ENCODE measurements around the gene NTM. TPM values are rescaled to one million over a fixed set of nuclear protein-coding genes. Genes with fewer than 3 reads are reported as not detected.

Gene NTM
- total and polyA plus RNA-seq, 9 donors: 0.16 to 8.5 (median 0.55) TPM; not detected in 3

- Histone ChIP-seq H3K27ac (no peak overlapping the region), H3K27me3 (no peaks in the 10 kb centered on the region), H3K4me1 (ENCODE audit: insufficient read depth) (no peaks in the 10 kb centered on the region), H3K36me3 (no peaks in the 10 kb centered on the region), H3K4me3 (no peak overlapping the region), H3K9me3 (no peaks in the 10 kb centered on the region)
- intact Hi-C loops (cut with DNase I): loop anchor here in 1 of 4 donors (10.0 kb wide), 1 partner anchor 84 kb away; no protein-coding TSS in a partner anchor
- WGBS, 3 donors: 82 to 88% (median 88%) methylated on average over 4 of the region's 4 CpGs
- TF ChIP-seq POLR2A (IDR thresholded peaks at IDR 0.05) (no peak), EP300 (IDR thresholded peaks at IDR 0.05) (no peak), CTCF (IDR thresholded peaks at IDR 0.05) (no peak)
- no peak for DNase-seq
Measured at GRCh38 chr11:131580476-131580875, 210.1 kb downstream of the NTM start.

- H3K27me3 ChIP-seq: no peaks in the 10 kb centered on the region
- no peak overlapping the region for H3K27ac ChIP-seq
- H3K4me3 ChIP-seq: no peak overlapping the region
- no peaks in the 10 kb centered on the region for H3K4me1 ChIP-seq (ENCODE audit: insufficient read depth)
- intact Hi-C loops (cut with DNase I): loop anchor here in 1 of 4 donors (10.0 kb wide), 1 partner anchor 84 kb away; no protein-coding TSS in a partner anchor
- no peak for DNase-seq
- no peaks in the 10 kb centered on the region for H3K36me3 ChIP-seq
- no peaks in the 10 kb centered on the region for H3K9me3 ChIP-seq
- TF ChIP-seq POLR2A (IDR thresholded peaks at IDR 0.05) (no peak), EP300 (IDR thresholded peaks at IDR 0.05) (no peak), CTCF (IDR thresholded peaks at IDR 0.05) (no peak)
- 70 to 81% (median 74%) methylated on average over 6 of the region's 6 CpGs for WGBS, 3 donors
Measured at GRCh38 chr11:131581046-131581445, 210.6 kb downstream of the NTM start.

DNA sequence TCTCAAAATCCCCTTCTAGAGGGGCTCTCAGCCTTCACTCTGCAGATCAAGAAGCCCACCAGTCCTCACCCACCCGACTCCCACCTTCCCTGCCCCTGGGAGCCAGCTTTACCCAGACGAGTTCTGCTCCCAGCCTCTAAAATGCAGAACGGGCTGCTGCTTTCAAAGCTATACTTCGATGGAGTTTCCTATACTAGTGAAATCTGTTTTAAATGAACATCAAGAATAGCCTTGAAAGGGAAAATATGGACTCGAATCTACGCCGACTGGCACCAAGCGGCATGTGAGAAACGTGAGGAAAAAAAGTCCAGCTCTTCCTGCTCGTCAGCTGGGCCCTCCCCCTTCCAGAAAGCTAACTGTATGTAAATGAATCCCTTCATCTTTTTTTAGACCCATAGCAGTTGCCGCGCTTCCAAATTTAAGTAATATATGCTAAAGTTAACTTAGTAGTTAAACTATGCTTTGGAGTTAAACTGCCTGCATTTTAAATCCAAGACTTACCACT lies 211.7 kb downstream of the NTM start:
- Histone ChIP-seq H3K9me3 (no peaks in the 10 kb centered on the region), H3K4me1 (ENCODE audit: insufficient read depth) (no peaks in the 10 kb centered on the region), H3K36me3 (no peaks in the 10 kb centered on the region), H3K27me3 (no peaks in the 10 kb centered on the region), H3K4me3 (no peak overlapping the region), H3K27ac (no peak overlapping the region)
- no peak for DNase-seq
- 87 to 88% (median 88%) methylated on average over 12 of the region's 12 CpGs for WGBS, 3 donors
- TF ChIP-seq CTCF (IDR thresholded peaks at IDR 0.05) (no peak), EP300 (IDR thresholded peaks at IDR 0.05) (no peak), POLR2A (IDR thresholded peaks at IDR 0.05) (no peak)
- intact Hi-C loops (cut with DNase I): loop anchor here in 1 of 4 donors (10.0 kb wide), 1 partner anchor 83 kb away; no protein-coding TSS in a partner anchor

- TF ChIP-seq CTCF (IDR thresholded peaks at IDR 0.05) (no peak), EP300 (IDR thresholded peaks at IDR 0.05) (no peak), POLR2A (IDR thresholded peaks at IDR 0.05) (no peak)
- 20 to 39% (median 27%) methylated on average over 5 of the region's 5 CpGs for WGBS, 3 donors
- DNase-seq: no peak
Measured at GRCh38 chr11:131583421-131583820, 213.0 kb downstream of the NTM start.

More at GRCh38 chr11:131583421-131583820, 213.0 kb downstream of the NTM start:
- intact Hi-C loops (cut with DNase I): loop anchor here in 1 of 4 donors (10.0 kb wide), 1 partner anchor 81 kb away; no protein-coding TSS in a partner anchor
- no peaks in the 10 kb centered on the region for H3K9me3 ChIP-seq
- no peak overlapping the region for H3K4me3 ChIP-seq
- no peaks in the 10 kb centered on the region for H3K36me3 ChIP-seq
- H3K27me3 ChIP-seq: no peaks in the 10 kb centered on the region
- no peak overlapping the region for H3K27ac ChIP-seq
- H3K4me1 ChIP-seq (ENCODE audit: insufficient read depth): no peaks in the 10 kb centered on the region
